ENCODE data around the gene MDM4. TPM values are rescaled to one million over a fixed set of nuclear protein-coding genes. Genes with fewer than 3 reads are reported as not detected.

The MDM4 gene
- total and polyA plus RNA-seq, 2 donors (not counting 3 experiments of a cell fraction or from before 2014, with no cell fraction given): 11.7 to 67.0 TPM

DNA sequence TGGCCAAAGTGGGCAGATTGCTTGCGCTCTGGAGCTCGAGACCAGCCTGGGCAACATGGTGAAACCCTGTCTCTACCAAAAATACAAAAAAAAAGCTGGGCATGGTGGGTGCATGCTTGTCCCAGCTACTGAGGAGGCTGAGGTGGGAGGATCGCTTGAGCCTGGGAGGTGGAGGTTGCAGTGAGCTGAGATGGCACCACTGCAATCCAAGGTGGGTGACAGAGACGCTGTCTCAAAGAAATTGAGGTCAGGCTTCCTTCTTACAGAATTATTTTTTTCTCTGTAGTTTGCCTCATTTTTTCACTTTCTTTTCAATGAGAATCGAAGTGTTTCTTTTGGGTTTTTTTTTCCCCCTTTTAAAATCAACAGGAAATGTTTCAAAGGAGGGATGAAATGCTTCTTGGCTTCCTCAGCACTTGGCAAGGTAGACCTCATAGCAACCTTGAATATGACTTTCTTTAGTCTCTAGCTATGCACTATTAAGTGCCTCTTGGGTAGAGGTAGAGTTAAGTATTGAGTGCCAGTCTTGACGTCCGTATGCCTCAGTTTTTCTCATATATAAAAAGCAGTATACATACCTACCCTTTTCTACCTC lies 40.3 kb downstream of the MDM4 start:
- ChIA-PET POLR2A (no interaction called here), CTCF (interaction anchor here (1.3 to 1.5 kb wide), 2 partner anchors 10 to 251 kb away, joined by 4 to 5 read pairs; no protein-coding TSS in a partner anchor)
- Histone ChIP-seq H3K9ac (replicated peaks; ENCODE audit: extremely low read depth, insufficient read depth, low read length) (no peak overlapping the region), H3K27me3 (ENCODE audit: control insufficient read depth in 2 of 2, insufficient read depth in 2 of 2, low read length in 2 of 2) (no peaks in the 10 kb centered on the region), H3K36me3 (ENCODE audit: control insufficient read depth in 2 of 2, extremely low read depth in 1 of 2, insufficient read depth in 2 of 2, low read length in 2 of 2) (peaks cover under 1% of the 10 kb centered on the region in 2 experiments), H3K9me3 (replicated peaks; ENCODE audit: control insufficient read depth, insufficient read depth, low read length) (no peaks in the 10 kb centered on the region), H3K9me1 (replicated peaks; ENCODE audit: control insufficient read depth, extremely low read depth, insufficient read depth, low read length) (no peaks in the 10 kb centered on the region), H4K20me1 (replicated peaks; ENCODE audit: control insufficient read depth, extremely low read depth, insufficient read depth, low read length) (no peaks in the 10 kb centered on the region), H3K4me2 (ENCODE audit: insufficient read depth, low read length) (no peak overlapping the region), H2AFZ (ENCODE audit: low read depth, low read length) (no peak overlapping the region), H3K79me2 (ENCODE audit: control insufficient read depth, insufficient read depth, low read length) (no peaks in the 10 kb centered on the region), H3K4me1 (ENCODE audit: control insufficient read depth, extremely low read depth, insufficient read depth, low read length) (no peaks in the 10 kb centered on the region), H3K27ac (ENCODE audit: insufficient read depth, low read depth, low read length) (no peak overlapping the region), H3K4me3 (replicated peaks in 1 of 3; ENCODE audit: insufficient read depth in 1 of 3, low read depth in 1 of 3, low read length in 3 of 3) (no peak overlapping the region)
- dilution Hi-C loops (cut with MboI; ENCODE audit: extremely low pct_ligation_motif_present, low sequenced_read_pairs) (no loop called here), intact Hi-C loops (cut with micrococcal nuclease) (no loop called here)
- no peak for FAIRE-seq
- TF ChIP-seq POLR2AphosphoS5 (IDR thresholded peaks at IDR 0.05; ENCODE audit: insufficient read depth, low read depth, low read length) (no peak), JUN (IDR thresholded peaks at IDR 0.05; ENCODE audit: borderline replicate concordance, insufficient read depth, insufficient read length, low read depth) (no peak), CTCF (IDR thresholded peaks at IDR 0.05; ENCODE audit: extremely low read depth in 1 of 2, insufficient read depth in 1 of 2, low read depth in 1 of 2, low read length in 2 of 2) (no peak), EZH2 (IDR thresholded peaks at IDR 0.05; ENCODE audit: borderline replicate concordance, low read depth, low read length, severe bottlenecking) (no peak), MAX (IDR thresholded peaks at IDR 0.05; ENCODE audit: insufficient read depth, insufficient read length) (no peak), GATA2 (IDR thresholded peaks at IDR 0.05; ENCODE audit: insufficient read depth, insufficient read length, low read depth, low read length) (no peak), FOS (IDR thresholded peaks at IDR 0.05; ENCODE audit: borderline replicate concordance, insufficient read depth, low read length) (no peak), MYC (IDR thresholded peaks at IDR 0.05; ENCODE audit: low read depth, low read length) (no peak), POLR2A (IDR thresholded peaks at IDR 0.05; ENCODE audit: low read depth, low read length) (no peak)
- BruUV-seq (replicated peaks): no TSS peak
- DNase-seq (ENCODE audit: low read depth, low spot score): no peak

Measured in endothelial cell of umbilical vein (primary cell).